Endothelial cell of umbilical vein (primary cell): ENCODE data around the gene CCDC184. TPM values are rescaled to one million over a fixed set of nuclear protein-coding genes. Genes with fewer than 3 reads are reported as not detected.

Experiments
- BruUV-seq: library from RNA; stranded (reverse); fragments of 400-500 nt; replicated peaks from 2 replicates; lab custom pipeline; 2021; lab: Mats Ljungman, UMichigan
- CTCF ChIA-PET: fragments of 300-600, 350-600 bp; sonication (Branson Sonifier 250); formaldehyde crosslinking; loops from one replicate; lab custom pipeline; 2021; ENCODE audit warnings: antibody characterized with exemption, inconsistent platforms; lab: Charles Lee
- POLR2A ChIA-PET: fragments of 300-600, 350-600 bp; sonication (Branson Sonifier 250); formaldehyde crosslinking; loops from one replicate; lab custom pipeline; 2021; ENCODE audit warnings: antibody characterized with exemption, inconsistent platforms; lab: Charles Lee
- DNase-seq: peaks from one replicate; pipeline ENCODE4 v3.0.0-alpha.2; 2011; ENCODE audit warnings: low read depth, low spot score
- FAIRE-seq: peaks from 2 replicates; lab custom pipeline; 2011; peaks lifted over from hg19 to GRCh38; lab: Jason Lieb, UNC
- H2AFZ ChIP-seq: 2 replicates; pipeline ENCODE4 v1.6.0; 2012; ENCODE audit warnings: low read depth, low read length, control low read depth, inconsistent platforms
- H3K27ac ChIP-seq: 2 replicates; pipeline ENCODE4 v1.5.1; 2011; ENCODE audit warnings: low read depth, mild to moderate bottlenecking, control low read depth, low read length, moderate library complexity; ENCODE audit not compliant: insufficient read depth
- H3K27me3 ChIP-seq, 2 experiments: 2 replicates each; pipeline versions ENCODE4 v1.6.0 to v1.6.1; 2011; ENCODE audit warnings: low read length in 2 of 2, mixed read lengths in 1 of 2; ENCODE audit not compliant: control insufficient read depth in 2 of 2, insufficient read depth in 2 of 2
- H3K36me3 ChIP-seq, 2 experiments: 2 replicates in 1 of 2; 3 replicates in 1 of 2; pipeline ENCODE4 v1.5.1; 2011; ENCODE audit warnings: low read length in 2 of 2, mild to moderate bottlenecking in 1 of 2, moderate library complexity in 1 of 2; ENCODE audit not compliant: control insufficient read depth in 2 of 2, insufficient read depth in 2 of 2; ENCODE audit errors: extremely low read depth in 1 of 2
- H3K4me1 ChIP-seq: 3 replicates; pipeline ENCODE4 v1.5.1; 2011; ENCODE audit warnings: mild to moderate bottlenecking, low read length; ENCODE audit not compliant: control insufficient read depth, insufficient read depth; ENCODE audit errors: extremely low read depth
- H3K4me2 ChIP-seq: 2 replicates; pipeline ENCODE4 v1.6.1; 2011; ENCODE audit warnings: low read length, control low read depth, mixed read lengths; ENCODE audit not compliant: insufficient read depth
- H3K4me3 ChIP-seq, 3 experiments: fragments of 200-600 bp in 1 of 3; sonication (generic), shearing (Covaris generic) in 1 of 3; replicated peaks in 1 of 3; 2 replicates each; pipeline ENCODE4 v1.5.1; 2011 to 2016; ENCODE audit warnings: control low read depth in 3 of 3, low read length in 3 of 3, mild to moderate bottlenecking in 2 of 3, inconsistent platforms in 1 of 3, low read depth in 1 of 3, moderate library complexity in 1 of 3; ENCODE audit not compliant: insufficient read depth in 1 of 3
- H3K79me2 ChIP-seq: 2 replicates; pipeline ENCODE4 v1.6.0; 2012; ENCODE audit warnings: low read length, inconsistent platforms; ENCODE audit not compliant: control insufficient read depth, insufficient read depth
- H3K9ac ChIP-seq: replicated peaks from 2 replicates; pipeline ENCODE3; 2011; ENCODE audit warnings: low read length, control low read depth; ENCODE audit not compliant: insufficient read depth; ENCODE audit errors: extremely low read depth
- H3K9me1 ChIP-seq: replicated peaks from 3 replicates; pipeline ENCODE4 v1.6.0; 2011; ENCODE audit warnings: mild to moderate bottlenecking, low read length; ENCODE audit not compliant: control insufficient read depth, insufficient read depth; ENCODE audit errors: extremely low read depth
- H3K9me3 ChIP-seq: replicated peaks from 2 replicates; pipeline ENCODE4 v1.5.1; 2012; ENCODE audit warnings: low read length, inconsistent platforms; ENCODE audit not compliant: control insufficient read depth, insufficient read depth
- H4K20me1 ChIP-seq: replicated peaks from 2 replicates; pipeline ENCODE3; 2011; ENCODE audit warnings: mild to moderate bottlenecking, low read length; ENCODE audit not compliant: control insufficient read depth, insufficient read depth; ENCODE audit errors: extremely low read depth
- EZH2 ChIP-seq: IDR thresholded peaks from 2 replicates; pipeline ENCODE4 v1.6.1; 2012; ENCODE audit warnings: borderline replicate concordance, low read depth, mild to moderate bottlenecking, moderate library complexity, low read length, inconsistent platforms; ENCODE audit not compliant: severe bottlenecking
- FOS ChIP-seq: IDR thresholded peaks from 2 replicates; pipeline ENCODE4 v1.6.1; 2011; ENCODE audit warnings: mild to moderate bottlenecking, low read length, moderate library complexity, borderline replicate concordance; ENCODE audit not compliant: insufficient read depth
- GATA2 ChIP-seq: IDR thresholded peaks from 2 replicates; pipeline ENCODE4 v1.7.0; 2011; ENCODE audit warnings: low read depth, mild to moderate bottlenecking, moderate library complexity, mixed read lengths, low read length; ENCODE audit not compliant: insufficient read length, insufficient read depth
- JUN ChIP-seq: IDR thresholded peaks from 2 replicates; pipeline ENCODE4 v1.6.1; 2011; ENCODE audit warnings: borderline replicate concordance, low read depth; ENCODE audit not compliant: insufficient read length, insufficient read depth
- MYC ChIP-seq: IDR thresholded peaks from one replicate; pipeline ENCODE4 v1.6.1; 2011; ENCODE audit warnings: mild to moderate bottlenecking, low read depth, low read length
- POLR2A ChIP-seq: IDR thresholded peaks from 2 replicates; pipeline ENCODE4 v1.6.1; 2012; ENCODE audit warnings: low read depth, mild to moderate bottlenecking, control low read depth, low read length
- POLR2AphosphoS5 ChIP-seq: IDR thresholded peaks from 2 replicates; pipeline ENCODE4 v1.6.1; 2012; ENCODE audit warnings: low read depth, mild to moderate bottlenecking, control low read depth, low read length, moderate library complexity; ENCODE audit not compliant: insufficient read depth
- dilution Hi-C: fragments of 300-500 bp; cut with MboI; formaldehyde crosslinking; loops from one replicate; pipeline ENCODE4 v1.15.0; 2019; ENCODE audit warnings: low sequenced_read_pairs; ENCODE audit not compliant: extremely low pct_ligation_motif_present
- intact Hi-C: fragments of 100-400 bp; cut with micrococcal nuclease; formaldehyde crosslinking; loops from one replicate; pipeline ENCODE4 v1.10.0; 2022
- polyA plus RNA-seq, 4 experiments: library from polyadenylated mRNA; depleted of rRNA in 3 of 4; stranded (reverse) in 3 of 4; unstranded in 1 of 4; fragments of >200 nt; gene quantifications; 2 replicates each; pipeline versions ENCODE4 v1.2.1 to v1.2.3, GENCODE V29; 2011 to 2012; ENCODE audit warnings: missing spikeins in 1 of 4
- total RNA-seq: library from RNA; stranded (reverse); gene quantifications from 2 replicates; pipeline ENCODE4 v1.2.3, GENCODE V29; 2021
- TF ChIP-seq, protein P1 (sequence below): IDR thresholded peaks from 2 replicates; pipeline ENCODE4 v1.6.1; 2011; ENCODE audit not compliant: insufficient read depth, insufficient read length
- TF ChIP-seq, protein P2 (sequence below), 2 donors: IDR thresholded peaks; 1 replicate in 1 of 2; 2 replicates in 1 of 2; pipeline ENCODE4 v1.5.1; 2011; ENCODE audit warnings: low read length in 2 of 2, mild to moderate bottlenecking in 2 of 2, moderate library complexity in 2 of 2, control low read depth in 1 of 2, inconsistent platforms in 1 of 2, low read depth in 1 of 2; ENCODE audit not compliant: insufficient read depth in 1 of 2; ENCODE audit errors: extremely low read depth in 1 of 2

Gene CCDC184
- total and polyA plus RNA-seq, 2 donors (not counting 3 experiments of a cell fraction or from before 2014, with no cell fraction given), result 0.18 to 0.39 TPM

DNA sequence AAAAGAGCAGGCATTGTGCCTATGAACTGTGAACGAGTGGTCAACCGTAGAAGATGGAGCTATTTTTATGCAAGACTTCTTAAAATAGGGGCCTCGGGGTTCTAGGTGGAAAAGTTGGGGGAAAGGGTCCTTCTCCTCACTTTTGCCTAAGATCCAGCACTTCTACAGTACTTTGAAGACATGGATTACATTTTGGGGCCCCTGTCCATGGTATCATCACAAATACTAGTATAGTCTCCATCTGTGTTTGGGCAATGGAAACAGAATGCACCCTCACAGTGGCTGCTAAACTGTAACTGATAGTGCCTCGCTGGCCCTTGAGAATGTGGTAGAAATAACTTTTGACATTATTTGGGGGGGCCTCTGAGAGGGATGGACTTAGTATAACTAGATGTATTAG, 5.5 kb upstream of the CCDC184 start:
- Histone ChIP-seq H4K20me1 (no peaks in the 10 kb centered on the region), H2AFZ (no peak overlapping the region), H3K4me3 (no peak overlapping the region), H3K36me3 (no peaks in the 10 kb centered on the region), H3K9me3 (no peaks in the 10 kb centered on the region), H3K27ac (no peak overlapping the region), H3K4me2 (no peak overlapping the region), H3K9ac (no peak overlapping the region), H3K79me2 (no peaks in the 10 kb centered on the region), H3K27me3 (peaks cover 50 to 53% of the 10 kb centered on the region in 2 experiments), H3K4me1 (no peaks in the 10 kb centered on the region), H3K9me1 (no peaks in the 10 kb centered on the region)
- TF ChIP-seq, protein P1, sequence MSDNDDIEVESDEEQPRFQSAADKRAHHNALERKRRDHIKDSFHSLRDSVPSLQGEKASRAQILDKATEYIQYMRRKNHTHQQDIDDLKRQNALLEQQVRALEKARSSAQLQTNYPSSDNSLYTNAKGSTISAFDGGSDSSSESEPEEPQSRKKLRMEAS, result no peak
- TF ChIP-seq JUN (no peak), EZH2 (no peak), FOS (no peak), MYC (no peak), POLR2AphosphoS5 (no peak), POLR2A (no peak), GATA2 (no peak)
- TF ChIP-seq, protein P2, sequence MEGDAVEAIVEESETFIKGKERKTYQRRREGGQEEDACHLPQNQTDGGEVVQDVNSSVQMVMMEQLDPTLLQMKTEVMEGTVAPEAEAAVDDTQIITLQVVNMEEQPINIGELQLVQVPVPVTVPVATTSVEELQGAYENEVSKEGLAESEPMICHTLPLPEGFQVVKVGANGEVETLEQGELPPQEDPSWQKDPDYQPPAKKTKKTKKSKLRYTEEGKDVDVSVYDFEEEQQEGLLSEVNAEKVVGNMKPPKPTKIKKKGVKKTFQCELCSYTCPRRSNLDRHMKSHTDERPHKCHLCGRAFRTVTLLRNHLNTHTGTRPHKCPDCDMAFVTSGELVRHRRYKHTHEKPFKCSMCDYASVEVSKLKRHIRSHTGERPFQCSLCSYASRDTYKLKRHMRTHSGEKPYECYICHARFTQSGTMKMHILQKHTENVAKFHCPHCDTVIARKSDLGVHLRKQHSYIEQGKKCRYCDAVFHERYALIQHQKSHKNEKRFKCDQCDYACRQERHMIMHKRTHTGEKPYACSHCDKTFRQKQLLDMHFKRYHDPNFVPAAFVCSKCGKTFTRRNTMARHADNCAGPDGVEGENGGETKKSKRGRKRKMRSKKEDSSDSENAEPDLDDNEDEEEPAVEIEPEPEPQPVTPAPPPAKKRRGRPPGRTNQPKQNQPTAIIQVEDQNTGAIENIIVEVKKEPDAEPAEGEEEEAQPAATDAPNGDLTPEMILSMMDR (IDR thresholded peaks at IDR 0.05; ENCODE audit: extremely low read depth in 1 of 2, insufficient read depth in 1 of 2, low read depth in 1 of 2, low read length in 2 of 2), result no peak
- FAIRE-seq (no peak), DNase-seq (no peak)
- CTCF ChIA-PET, result interaction anchor here (0.6 to 3.1 kb wide), 2 partner anchors 12 to 93 kb away, joined by 3 to 12 read pairs; no protein-coding TSS in a partner anchor
- dilution Hi-C loops, result no loop called here
- intact Hi-C loops, result no loop called here
- POLR2A ChIA-PET, result no interaction called here
- BruUV-seq, result no TSS peak
